Anterior cingulate cortex (tissue), 58 donors: Measurements from ENCODE around the gene GCNA.
"Not testable (repeated sequence)": the region's sequence is repeated elsewhere in the genome, so short reads cannot be mapped to it uniquely, and the experiment has no call there.

Experiments
- DNase-seq, 58 donors: peaks; one replicate each; lab custom pipeline; 2025; lab: John Stamatoyannopoulos, UW

GCNA gene

GRCh38 chrX:71558920-71559319, 19.3 kb upstream of the GCNA start:
- DNase-seq, result no peak

- not testable (repeated sequence) for DNase-seq
Measured at GRCh38 chrX:71559773-71560172, 18.5 kb upstream of the GCNA start.

DNA sequence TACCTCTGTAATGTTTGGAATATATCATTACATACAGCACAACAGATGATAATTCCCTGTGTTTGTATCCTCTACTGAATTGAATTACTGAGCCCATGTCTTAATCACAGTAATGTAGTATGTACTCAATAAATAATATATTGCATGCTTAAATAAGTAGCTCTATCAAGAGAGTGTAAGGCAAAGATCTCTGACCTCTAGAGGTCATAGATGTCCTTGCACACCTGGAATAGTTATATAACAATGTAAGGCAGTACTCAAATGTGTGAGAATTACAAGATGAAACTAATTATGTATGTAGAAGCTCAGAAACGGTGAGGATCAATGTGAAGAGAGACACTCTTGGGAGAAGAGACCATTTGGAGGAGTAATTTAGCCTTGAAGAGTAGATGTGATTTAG, 14.3 kb upstream of the GCNA start:
- DNase-seq, result no peak

- no peak for DNase-seq
Measured at GRCh38 chrX:71565474-71566041, 12.7 kb upstream of the GCNA start.

DNA sequence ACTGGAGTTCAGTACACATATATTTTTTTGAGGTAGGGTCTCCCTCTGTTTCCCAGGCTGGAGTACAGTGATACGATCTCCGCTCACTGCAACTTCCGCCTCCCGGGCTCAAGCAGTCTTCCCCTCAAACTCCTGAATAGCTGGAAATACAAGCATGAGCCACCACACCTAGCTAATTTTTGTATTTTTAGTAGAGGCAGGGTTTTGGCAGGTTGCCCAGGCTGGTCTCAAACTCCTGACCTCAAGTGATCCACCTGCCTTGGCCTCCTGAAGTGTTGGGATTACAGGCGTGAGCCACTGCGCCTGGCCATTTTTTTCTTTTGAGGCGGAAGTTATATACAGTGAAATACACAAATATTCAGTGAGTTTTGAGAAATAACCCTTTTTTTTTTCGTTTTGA, 6.8 kb upstream of the GCNA start:
- DNase-seq, result not testable (repeated sequence)

- no peak for DNase-seq
Measured at GRCh38 chrX:71573590-71573989, 4.6 kb upstream of the GCNA start.

DNA sequence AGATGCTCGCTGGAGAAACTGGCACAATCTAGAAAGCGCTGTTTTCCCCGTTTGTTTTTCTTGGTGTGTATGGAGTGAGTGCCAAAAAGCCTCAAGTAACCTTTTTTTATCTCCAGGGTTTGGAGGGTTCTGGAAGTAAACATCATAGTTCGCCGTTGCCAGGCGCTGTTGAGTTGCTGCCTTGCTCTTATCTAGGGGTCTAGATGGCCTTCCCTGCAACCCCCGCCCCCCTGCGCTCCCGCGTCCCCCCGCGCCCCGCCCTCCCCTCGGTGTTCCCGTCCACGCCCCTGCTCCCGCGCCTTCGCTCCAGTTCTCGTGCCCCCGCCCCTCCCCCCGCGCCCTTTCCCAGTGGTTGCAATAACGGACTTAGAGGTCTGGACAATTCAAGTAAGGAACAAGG, 555 bp upstream of the GCNA start:
- DNase-seq, result no peak

DNA sequence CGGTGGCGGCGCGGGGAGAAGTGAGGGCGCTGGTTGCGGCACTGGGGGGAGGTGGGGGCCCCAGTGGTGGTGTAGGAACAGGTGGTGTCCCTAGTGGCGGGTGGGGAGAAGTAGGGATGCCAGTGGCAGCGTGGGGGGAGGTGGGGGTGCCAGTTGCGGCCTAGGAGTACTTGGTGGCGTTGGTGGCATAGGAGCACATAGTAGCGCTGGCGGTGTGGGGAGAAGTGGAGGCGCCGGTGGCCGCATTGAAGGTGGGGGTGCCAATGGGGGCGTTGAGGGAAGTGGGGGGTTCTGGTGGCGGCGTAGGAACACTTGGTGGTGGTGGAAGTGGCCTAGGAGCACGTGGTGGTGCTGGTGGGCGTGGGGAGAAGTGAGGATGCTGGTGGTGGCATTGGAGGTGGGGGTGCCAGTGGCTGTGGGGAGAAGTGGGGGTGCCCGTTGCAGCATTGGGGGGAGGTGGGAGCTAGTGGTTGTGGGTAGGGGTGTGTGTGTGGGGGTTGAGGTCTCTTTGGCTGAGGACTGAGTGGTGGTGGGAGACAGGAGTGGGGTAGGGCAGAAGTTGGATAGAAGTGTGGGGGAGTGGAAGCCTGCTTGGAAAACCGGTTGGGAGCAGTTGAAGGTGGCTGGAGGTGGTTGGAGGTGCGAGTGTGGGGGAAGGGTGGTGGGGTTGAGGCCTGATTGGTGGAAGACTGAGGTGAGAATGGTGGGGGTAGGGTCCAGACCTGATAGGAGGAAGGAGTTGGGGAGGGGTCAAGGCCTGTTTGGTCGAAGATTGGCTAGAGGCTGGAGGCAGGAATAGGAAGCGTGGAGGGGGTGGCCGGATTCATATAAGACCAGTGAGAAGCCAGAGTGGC, 1.1 kb downstream of the GCNA start:
- peak in 1 of 58 donors; percentile 2 for DNase-seq

DNA sequence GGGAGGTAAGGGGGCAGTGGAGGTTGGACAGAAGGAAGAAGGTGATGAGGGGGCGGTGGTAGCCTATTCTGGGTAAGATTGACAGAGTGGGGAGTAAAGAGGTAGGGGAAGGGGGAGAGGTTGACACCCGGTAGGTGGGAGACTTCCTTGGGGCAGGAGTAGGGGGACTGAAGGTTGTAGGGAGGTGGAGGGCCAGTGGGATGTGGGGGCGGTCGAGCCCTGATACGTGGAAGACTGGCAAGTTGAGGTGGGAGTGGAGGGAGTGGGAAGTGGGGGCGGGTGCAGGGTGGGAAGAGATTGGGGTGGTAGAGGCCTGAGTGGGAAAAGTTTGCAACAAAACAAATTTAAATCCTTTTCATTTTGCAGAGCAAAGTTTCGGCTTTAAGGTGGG, 1.7 kb downstream of the GCNA start:
- no peak for DNase-seq

GRCh38 chrX:71581210-71581609, 3.0 kb downstream of the GCNA start:
- no peak for DNase-seq

- DNase-seq, result no peak
Measured at GRCh38 chrX:71586929-71587328, 8.7 kb downstream of the GCNA start.

GRCh38 chrX:71593210-71593609, 15.0 kb downstream of the GCNA start:
- DNase-seq, result not testable (repeated sequence)

- no peak for DNase-seq
Measured at GRCh38 chrX:71599965-71600364, 21.7 kb downstream of the GCNA start.

- no peak for DNase-seq
Measured at GRCh38 chrX:71603618-71604017, 25.4 kb downstream of the GCNA start.

GRCh38 chrX:71604141-71604540, 25.9 kb downstream of the GCNA start:
- DNase-seq, result no peak

GRCh38 chrX:71604796-71605568, 26.7 kb downstream of the GCNA start:
- DNase-seq, result no peak

- no peak for DNase-seq
Measured at GRCh38 chrX:71606536-71607216, 28.4 kb downstream of the GCNA start.

DNA sequence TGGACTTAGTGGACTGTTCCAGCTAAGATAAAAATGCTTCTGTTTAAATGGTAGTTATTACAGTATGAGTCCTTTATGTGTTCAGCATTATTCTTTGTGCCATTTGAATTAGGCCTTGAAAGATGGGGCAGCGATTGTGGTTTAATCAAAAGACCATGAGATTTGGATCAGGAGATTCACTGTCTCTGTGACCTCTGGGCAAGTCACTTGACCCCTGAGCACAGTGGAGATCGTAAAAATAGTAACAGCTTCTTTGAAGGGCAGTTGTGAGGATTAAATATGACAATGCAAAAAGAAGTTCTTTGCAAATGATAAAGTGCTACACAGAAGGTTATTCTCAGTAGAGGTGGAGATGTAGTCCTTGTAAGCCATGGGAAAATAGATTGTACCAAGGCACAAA, 29.3 kb downstream of the GCNA start:
- no peak for DNase-seq

GRCh38 chrX:71609095-71609750, 31.0 kb downstream of the GCNA start:
- DNase-seq, result no peak

- DNase-seq, result not testable (repeated sequence)
Measured at GRCh38 chrX:71611736-71612135, 33.5 kb downstream of the GCNA start.
